NT2/D1 (cell line): Measurements from ENCODE around the gene ANKRD36.
"Not testable (repeated sequence)": the region's sequence is repeated elsewhere in the genome, so short reads cannot be mapped to it uniquely, and the experiment has no call there.

Experiments used
- YY1 ChIP-seq: IDR thresholded peaks from 2 replicates; pipeline ENCODE4 v1.6.1; 2011; ENCODE audit not compliant: insufficient read length, insufficient read depth
- ZNF274 ChIP-seq: IDR thresholded peaks from 2 replicates; pipeline ENCODE4 v1.6.1; 2011; ENCODE audit warnings: mild to moderate bottlenecking, low read depth, low read length

DNA sequence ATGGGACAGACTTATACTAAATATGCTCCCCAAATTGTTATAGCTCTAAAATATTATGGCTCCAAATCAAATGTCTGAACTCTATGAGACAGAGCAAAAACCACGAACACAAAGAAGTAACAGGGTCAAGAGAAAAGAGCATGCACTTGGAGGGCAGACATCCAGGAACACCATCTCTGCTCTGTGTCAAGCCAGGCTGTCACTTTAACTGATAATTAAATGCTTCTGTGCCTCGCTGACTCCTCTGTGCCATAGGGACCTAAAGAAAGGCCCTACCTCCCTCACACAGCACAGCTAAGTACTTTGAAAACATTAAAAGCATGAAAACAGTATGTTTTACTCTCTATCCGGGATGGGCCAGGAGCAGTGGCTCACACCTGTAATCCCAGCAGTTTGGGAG is 42.0 kb upstream of the ANKRD36 start:
- TF ChIP-seq YY1, ZNF274: not testable (repeated sequence)
